ENCODE data around the gene SRC.

GRCh38 chr20:37356387-37356786 is 10.4 kb downstream of the SRC start:
- no peak for TF ChIP-seq EZH2 (IDR thresholded peaks at IDR 0.05)
- TF ChIP-seq FOXP2 (optimal IDR thresholded peaks at IDR 0.05; ENCODE audit: control extremely low read depth, extremely low read length, insufficient read depth): no peak
